ENCODE results near the gene CCND1. TPM values are rescaled to one million over a fixed set of nuclear protein-coding genes. Genes with fewer than 3 reads are reported as not detected.

Gene CCND1
- total and polyA plus RNA-seq, 2 of the 8 experiments (the other 6 are each of a cell fraction or from before 2014, with no cell fraction given), result 64.5 to 170 TPM

- TF ChIP-seq CHD7 (IDR thresholded peaks at IDR 0.05; ENCODE audit: insufficient replicate concordance, low read length) (no peak), GTF2F1 (IDR thresholded peaks at IDR 0.05; ENCODE audit: borderline replicate concordance, low read depth, low read length) (no peak), MAX (IDR thresholded peaks at IDR 0.05) (no peak), PHF8 (conservative IDR thresholded peaks at IDR 0.05; ENCODE audit: low read depth, low read length) (no peak), CEBPB (IDR thresholded peaks at IDR 0.05; ENCODE audit: low read depth, low read length) (no peak), POU5F1 (IDR thresholded peaks at IDR 0.05; ENCODE audit: low read depth, low read length) (no peak), HDAC2 (IDR thresholded peaks at IDR 0.05; ENCODE audit: borderline replicate concordance in 1 of 2, low read depth in 2 of 2, low read length in 2 of 2) (no peak), CREB1 (IDR thresholded peaks at IDR 0.05) (no peak), TAF1 (IDR thresholded peaks at IDR 0.05; ENCODE audit: low read depth, low read length) (no peak)
Observed at GRCh38 chr11:69697861-69698260, 56.9 kb downstream of the CCND1 start (continued).

Data from H1 (cell line).